A673 (cell line): ENCODE data around the gene RPS29. TPM values are rescaled to one million over a fixed set of nuclear protein-coding genes. Genes with fewer than 3 reads are reported as not detected.

ENCODE experiments used
- BruUV-seq: library from RNA; stranded (reverse); fragments of 400-500 nt; replicated peaks from 2 replicates; lab custom pipeline; 2021; lab: Mats Ljungman, UMichigan
- CTCF ChIA-PET: fragments of 300-600 bp; sonication (Branson Sonifier 250); formaldehyde crosslinking; loops from one replicate; lab custom pipeline; 2022; ENCODE audit warnings: antibody characterized with exemption; lab: Charles Lee
- POLR2A ChIA-PET: fragments of 300-600 bp; sonication (Branson Sonifier 250); formaldehyde crosslinking; loops from one replicate; lab custom pipeline; 2022; ENCODE audit warnings: antibody characterized with exemption; ENCODE audit not compliant: low non-redundant PET; lab: Charles Lee
- DNase-seq: peaks from one replicate; pipeline ENCODE4 v3.0.0-alpha.2; 2015; ENCODE audit warnings: low spot score
- H3K27ac ChIP-seq: fragments of 200-600 bp; sonication (generic); 2 replicates; pipeline ENCODE4 v1.5.1; 2016; ENCODE audit warnings: mixed run types, low read depth, mild to moderate bottlenecking, mixed read lengths, antibody characterized with exemption, low read length; ENCODE audit not compliant: poor library complexity, severe bottlenecking
- H3K27me3 ChIP-seq: fragments of 200-600 bp; sonication (generic); replicated peaks from 2 replicates; pipeline ENCODE4 v1.6.1; 2017; ENCODE audit warnings: mixed run types, low read depth, mild to moderate bottlenecking, mixed read lengths, antibody characterized with exemption, low read length; ENCODE audit not compliant: insufficient read depth, poor library complexity
- H3K36me3 ChIP-seq: fragments of 200-600 bp; sonication (generic); 2 replicates; pipeline ENCODE4 v1.6.1; 2016; ENCODE audit warnings: mixed run types, mild to moderate bottlenecking, mixed read lengths, antibody characterized with exemption, low read length; ENCODE audit not compliant: insufficient read depth, poor library complexity, severe bottlenecking
- H3K4me1 ChIP-seq: fragments of 200-600 bp; sonication (generic); 2 replicates; pipeline ENCODE4 v1.6.1; 2017; ENCODE audit warnings: mixed run types, mild to moderate bottlenecking, mixed read lengths, antibody characterized with exemption, low read length; ENCODE audit not compliant: insufficient read depth, poor library complexity, severe bottlenecking
- H3K4me3 ChIP-seq: fragments of 200-600 bp; sonication (generic); 2 replicates; pipeline ENCODE4 v1.5.1; 2016; ENCODE audit warnings: low read depth, mixed run types, mild to moderate bottlenecking, mixed read lengths, low read length; ENCODE audit not compliant: poor library complexity, severe bottlenecking
- H3K9me3 ChIP-seq: fragments of 200-600 bp; sonication (generic); 2 replicates; pipeline ENCODE4 v1.6.1; 2016; ENCODE audit warnings: mixed run types, low read depth, mild to moderate bottlenecking, mixed read lengths, antibody characterized with exemption, low read length; ENCODE audit not compliant: poor library complexity, severe bottlenecking
- CTCF ChIP-seq: fragments of 300-800, 200-600 bp; sonication (generic); conservative IDR thresholded peaks from 2 replicates; pipeline ENCODE4 v1.5.1; 2017; ENCODE audit warnings: low read depth, mild to moderate bottlenecking, antibody characterized with exemption, low read length, moderate library complexity, mixed read lengths
- EZH2 ChIP-seq: fragments of 200-600 bp; sonication (generic); IDR thresholded peaks from 2 replicates; pipeline ENCODE4 v1.6.1; 2017; ENCODE audit warnings: borderline replicate concordance, low read depth, mild to moderate bottlenecking, mixed read lengths, antibody characterized with exemption, low read length; ENCODE audit not compliant: poor library complexity, severe bottlenecking
- intact Hi-C: fragments of 100-400 bp; cut with micrococcal nuclease; formaldehyde crosslinking; loops from one replicate; pipeline ENCODE4 v1.10.0; 2022; ENCODE audit not compliant: unreplicated experiment
- total RNA-seq: library from RNA; stranded (reverse); gene quantifications from 2 replicates; pipeline ENCODE4 v1.2.3, GENCODE V29; 2021

RPS29 gene
- total RNA-seq, 1 experiment from 2014 or later: 1,002 TPM

DNA sequence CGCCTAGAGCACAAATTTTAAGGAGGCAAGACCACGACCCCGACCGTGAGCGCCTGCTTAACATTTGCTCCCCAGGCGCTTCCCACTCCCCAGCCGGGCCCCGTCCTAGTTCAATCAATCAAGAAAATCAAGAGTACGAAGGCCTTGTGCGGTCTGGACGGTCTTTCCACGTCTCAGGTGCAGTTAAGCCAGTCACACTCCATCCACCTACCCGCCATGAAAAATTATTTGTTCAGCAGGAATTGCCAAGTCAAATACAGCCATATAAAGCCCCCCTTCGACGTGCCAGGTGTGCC, 12.0 kb upstream of the RPS29 start:
- BruUV-seq: no TSS peak
- Histone ChIP-seq H3K36me3 (peaks cover 18% of the 10 kb centered on the region), H3K27me3 (no peaks in the 10 kb centered on the region), H3K4me1 (no peaks in the 10 kb centered on the region), H3K27ac (peak overlapping the region; percentile 97), H3K4me3 (peak overlapping the region; percentile 95), H3K9me3 (no peaks in the 10 kb centered on the region)
- intact Hi-C loops: no loop called here
- POLR2A ChIA-PET: no interaction called here
- DNase-seq: no peak
- CTCF ChIA-PET: no interaction called here
- TF ChIP-seq EZH2 (no peak), CTCF (no peak)

DNA sequence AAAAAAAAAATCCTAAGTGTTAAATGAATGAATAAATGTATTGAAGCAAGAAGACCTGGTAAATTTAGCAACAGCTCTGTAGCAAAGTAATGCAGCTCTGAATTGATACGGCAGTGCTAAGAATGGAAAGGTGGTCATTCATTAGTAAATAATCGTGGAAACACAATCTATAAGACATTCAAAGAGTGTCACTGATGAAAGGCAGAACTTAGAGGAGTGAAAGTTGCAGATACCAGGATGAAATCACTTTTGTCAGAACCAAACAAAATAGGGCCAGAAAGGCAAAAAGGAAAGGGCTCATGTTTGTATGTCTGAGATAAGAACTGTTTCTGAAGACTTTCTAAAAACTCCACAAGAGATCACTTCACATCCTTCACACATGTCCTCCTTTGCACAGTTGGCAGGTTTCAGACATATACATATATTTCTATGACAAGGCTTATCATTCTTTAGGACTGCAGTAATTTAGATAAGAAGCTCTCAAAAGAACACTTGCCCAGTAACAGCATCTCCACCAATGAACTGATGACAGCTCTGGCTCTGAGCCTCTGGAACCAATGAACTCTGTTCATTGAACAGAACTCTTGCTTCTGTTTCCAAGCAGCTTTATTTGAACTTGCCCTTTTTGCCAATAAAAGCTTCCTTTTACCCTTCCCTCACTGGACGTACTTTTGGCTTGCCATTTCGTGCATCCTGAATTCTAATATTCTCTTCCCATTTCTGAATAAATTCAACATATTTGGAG, 8.3 kb upstream of the RPS29 start:
- TF ChIP-seq CTCF (no peak), EZH2 (no peak)
- H3K4me3 ChIP-seq: no peak overlapping the region
- no peak overlapping the region for H3K27ac ChIP-seq
- H3K9me3 ChIP-seq: no peaks in the 10 kb centered on the region
- no peak for DNase-seq
- ChIA-PET POLR2A (no interaction called here), CTCF (interaction anchor here (0.7 to 1.1 kb wide), 2 partner anchors 8 to 11 kb away, joined by 3 read pairs; partner anchors contain the start of gene RPS29)
- no peaks in the 10 kb centered on the region for H3K4me1 ChIP-seq
- no peaks in the 10 kb centered on the region for H3K27me3 ChIP-seq
- no peaks in the 10 kb centered on the region for H3K36me3 ChIP-seq
- intact Hi-C loops: no loop called here
- BruUV-seq: no TSS peak

GRCh38 chr14:49593016-49593415, 6.8 kb upstream of the RPS29 start:
- BruUV-seq: no TSS peak
- Histone ChIP-seq H3K9me3 (no peaks in the 10 kb centered on the region), H3K4me3 (no peak overlapping the region), H3K36me3 (no peaks in the 10 kb centered on the region), H3K4me1 (no peaks in the 10 kb centered on the region), H3K27me3 (no peaks in the 10 kb centered on the region), H3K27ac (no peak overlapping the region)
- DNase-seq: no peak
- TF ChIP-seq EZH2 (no peak), CTCF (no peak)
- ChIA-PET CTCF (no interaction called here), POLR2A (no interaction called here)
- intact Hi-C loops: no loop called here
